HG03520 (cell line): ENCODE results near the gene GRID1.

ENCODE experiments used
- ATAC-seq: cut with Tn5 transposase; IDR thresholded peaks from one replicate; pipeline ENCODE4 v1.9.1; 2021; ENCODE audit warnings: mild to moderate bottlenecking, moderate library complexity; ENCODE audit not compliant: unreplicated experiment

The GRID1 gene

DNA sequence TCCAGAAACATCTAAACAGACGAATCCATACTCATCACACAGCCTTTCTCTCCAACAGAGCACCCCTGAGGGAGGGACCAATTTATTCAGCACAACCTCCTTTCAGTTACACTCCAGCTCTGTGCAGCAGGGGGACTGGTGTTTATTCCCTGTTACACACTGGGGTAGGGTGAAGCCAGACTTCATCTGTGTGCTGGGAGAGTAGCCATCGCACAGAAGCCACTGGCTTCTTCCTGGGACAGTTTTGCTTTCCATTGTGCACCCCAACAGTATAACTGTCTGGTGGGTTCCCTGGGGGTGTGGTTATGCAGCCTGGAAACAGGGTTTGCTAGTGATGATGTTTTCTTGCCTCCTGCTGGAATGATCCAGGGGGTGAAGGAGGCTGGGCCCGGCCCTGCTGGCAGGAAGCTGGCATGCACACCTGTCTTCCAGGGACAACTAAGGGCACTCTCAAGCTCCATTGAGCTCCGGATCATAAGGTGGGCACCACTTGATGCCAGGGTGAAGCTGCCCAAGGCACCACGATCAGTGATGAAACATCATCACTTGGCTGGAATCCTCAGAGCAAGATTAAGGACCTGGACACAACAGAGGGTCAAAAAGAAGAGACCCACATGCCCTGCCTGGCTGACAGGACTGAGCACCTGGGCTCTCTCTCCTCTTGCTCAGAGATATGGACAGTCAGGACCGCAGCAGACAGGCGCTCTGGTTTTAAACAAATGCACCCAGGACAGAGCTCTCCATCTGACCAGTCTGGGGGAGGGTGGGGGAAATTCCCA lies 293.2 kb downstream of the GRID1 start:
- no peak for ATAC-seq

DNA sequence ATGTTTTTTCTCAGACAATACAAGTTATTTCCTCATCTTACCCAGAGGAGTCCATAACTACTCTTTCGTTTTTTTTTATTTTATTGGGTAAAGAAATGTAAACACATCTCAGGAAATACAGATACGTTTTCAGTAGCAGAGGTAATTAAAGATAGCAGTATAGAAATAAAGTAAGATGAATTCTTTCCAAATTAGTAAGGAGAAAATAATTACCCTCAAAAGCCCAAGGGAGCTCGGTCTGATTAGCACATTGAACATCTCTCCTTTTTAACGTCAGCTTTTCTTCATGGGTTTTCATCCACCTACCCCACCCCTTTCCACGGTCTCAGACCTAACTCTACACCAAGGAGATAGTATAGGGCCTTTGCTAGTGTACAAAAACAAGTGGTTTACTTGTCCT lies 294.2 kb downstream of the GRID1 start:
- no peak for ATAC-seq

DNA sequence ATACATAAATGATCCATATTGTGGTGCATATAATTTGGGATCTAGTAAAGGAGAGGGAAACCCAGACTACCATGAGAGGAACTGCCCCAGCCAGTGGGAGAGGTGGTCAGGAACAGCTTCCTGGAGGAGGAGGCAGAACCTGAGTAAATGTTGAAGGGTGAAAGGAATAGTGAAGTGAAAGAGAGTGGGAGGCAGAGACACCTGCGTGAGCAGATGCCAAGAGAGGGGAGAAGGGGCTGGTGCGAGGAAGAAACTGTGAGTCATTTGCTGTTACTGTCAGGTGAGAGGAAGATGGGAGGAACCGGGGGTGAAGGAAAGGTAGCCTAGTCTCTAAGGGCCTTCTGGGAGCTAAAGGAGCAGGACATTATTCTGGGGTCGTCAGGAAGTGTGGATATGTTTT lies 294.8 kb downstream of the GRID1 start:
- no peak for ATAC-seq

DNA sequence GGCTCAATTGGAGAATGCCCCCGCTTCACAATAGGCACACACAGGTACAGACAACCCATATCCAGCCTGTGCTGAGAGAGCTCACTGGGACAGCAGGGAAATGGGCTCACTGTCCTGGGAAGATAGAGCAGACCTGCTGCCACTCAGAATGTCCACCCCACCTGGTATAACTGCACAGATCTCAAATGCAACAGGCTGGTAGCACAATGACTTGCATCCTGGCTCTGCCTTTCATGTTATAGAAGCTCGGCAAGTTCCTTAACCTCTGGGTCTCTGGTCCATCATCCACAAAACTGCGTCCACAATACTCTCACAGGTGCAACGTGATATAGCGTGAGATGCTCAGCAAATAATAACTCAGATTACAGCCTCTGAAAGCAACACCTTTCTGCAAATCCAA lies 295.4 kb downstream of the GRID1 start:
- ATAC-seq, result no peak

DNA sequence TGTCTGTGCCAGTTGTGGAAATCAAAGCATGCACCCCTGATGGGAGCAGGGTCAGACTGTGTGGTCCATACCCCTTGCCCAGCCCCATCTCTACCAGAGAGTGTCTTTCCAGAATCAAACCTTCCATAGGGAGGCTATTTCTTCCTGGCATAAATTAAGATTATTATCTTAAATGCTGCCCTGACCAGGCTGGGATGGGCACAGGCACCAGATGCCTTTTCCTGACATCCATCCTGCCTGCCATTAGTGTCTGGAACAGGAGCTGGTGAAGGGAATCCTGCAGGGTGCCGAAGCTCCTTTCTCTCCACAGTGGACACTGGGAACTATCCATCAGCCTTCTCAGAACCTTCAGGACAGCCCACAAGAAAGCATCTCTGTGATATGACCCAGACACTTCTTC lies 296.3 kb downstream of the GRID1 start:
- ATAC-seq, result no peak

DNA sequence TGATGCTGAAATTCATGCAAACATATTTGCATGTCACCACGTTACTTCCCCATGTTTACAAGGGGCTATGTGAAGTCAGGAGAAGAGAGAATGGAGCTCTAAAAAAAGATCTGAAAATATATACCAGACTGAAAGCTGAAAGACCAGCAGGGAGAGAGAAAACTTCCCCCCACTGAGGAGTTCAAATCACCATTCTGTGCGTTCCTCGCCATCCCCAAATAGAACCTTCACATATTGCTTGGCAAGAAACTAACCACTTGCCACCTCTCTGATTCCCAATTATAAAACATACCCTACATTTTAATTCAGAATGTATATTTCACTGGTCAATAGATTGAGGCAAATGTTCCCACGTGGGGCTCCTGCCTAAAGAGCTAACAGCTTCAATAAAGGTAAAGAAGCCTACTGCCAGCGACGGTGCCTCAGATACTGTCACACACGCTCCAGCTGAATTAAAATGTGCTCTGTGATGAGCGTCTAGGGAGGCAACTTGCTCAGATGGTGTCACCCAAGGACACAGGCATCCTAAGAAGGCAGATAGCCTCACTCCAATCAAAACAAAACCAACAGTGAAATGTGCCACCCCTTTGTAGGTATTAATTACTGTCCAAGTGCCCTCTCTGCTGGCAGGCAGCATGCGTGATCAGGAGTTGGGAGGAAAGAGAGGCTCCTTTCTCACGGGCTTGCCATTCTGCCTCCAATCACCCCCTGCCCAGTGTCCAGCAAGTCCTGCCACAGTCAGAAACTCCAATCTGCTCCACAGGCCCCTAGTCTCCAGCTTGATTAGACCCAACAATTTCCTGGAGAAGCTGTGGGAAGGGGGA lies 298.2 kb downstream of the GRID1 start:
- no peak for ATAC-seq

DNA sequence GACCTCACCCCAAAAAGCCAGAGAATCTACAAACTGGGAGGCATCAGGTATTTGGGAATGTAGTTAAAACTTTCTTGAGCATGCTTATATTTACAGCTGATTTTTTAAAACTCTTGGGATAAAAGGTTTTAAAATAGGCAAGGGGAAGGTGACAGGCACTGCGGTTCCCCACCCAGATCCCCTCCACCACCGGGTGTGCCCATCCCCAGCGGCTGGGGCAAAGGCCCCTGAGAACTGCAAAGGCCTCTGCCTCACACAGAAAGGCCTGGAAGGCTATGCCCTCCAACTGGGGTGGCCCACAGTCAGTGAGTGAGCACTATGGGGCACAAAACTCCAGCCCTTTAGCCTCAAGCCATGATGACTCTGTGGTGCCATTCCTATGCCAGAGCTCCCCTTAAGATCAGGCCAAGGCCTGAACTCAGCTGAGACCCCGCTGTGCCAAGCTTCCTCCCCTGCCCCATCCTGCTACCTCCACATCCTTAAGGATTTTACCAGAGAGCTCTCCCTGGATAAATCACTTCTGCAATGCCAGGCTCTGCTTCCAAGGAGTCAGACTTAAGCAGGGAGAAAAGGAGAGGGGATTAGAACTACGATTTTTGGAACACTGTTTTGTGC lies 299.1 kb downstream of the GRID1 start:
- ATAC-seq, result no peak

DNA sequence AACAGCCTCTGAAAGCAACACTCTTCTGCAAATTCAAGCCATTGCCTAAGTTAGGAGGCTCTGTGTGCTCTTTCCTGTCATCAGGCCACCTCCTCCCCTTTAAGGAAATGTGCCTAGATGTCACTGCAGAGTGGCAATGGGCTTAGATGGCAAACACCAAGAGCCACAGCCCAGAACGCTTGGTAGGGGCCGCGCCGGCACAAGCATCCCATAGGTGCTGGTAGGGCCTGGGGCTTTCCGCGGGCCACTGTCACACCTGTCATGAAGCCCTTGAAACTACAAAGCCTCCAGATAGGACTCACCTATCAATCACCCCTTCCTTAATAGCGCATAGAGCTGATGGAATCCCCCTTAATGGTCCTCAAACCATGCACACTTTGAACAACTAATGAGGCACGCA lies 299.9 kb downstream of the GRID1 start:
- ATAC-seq, result no peak

DNA sequence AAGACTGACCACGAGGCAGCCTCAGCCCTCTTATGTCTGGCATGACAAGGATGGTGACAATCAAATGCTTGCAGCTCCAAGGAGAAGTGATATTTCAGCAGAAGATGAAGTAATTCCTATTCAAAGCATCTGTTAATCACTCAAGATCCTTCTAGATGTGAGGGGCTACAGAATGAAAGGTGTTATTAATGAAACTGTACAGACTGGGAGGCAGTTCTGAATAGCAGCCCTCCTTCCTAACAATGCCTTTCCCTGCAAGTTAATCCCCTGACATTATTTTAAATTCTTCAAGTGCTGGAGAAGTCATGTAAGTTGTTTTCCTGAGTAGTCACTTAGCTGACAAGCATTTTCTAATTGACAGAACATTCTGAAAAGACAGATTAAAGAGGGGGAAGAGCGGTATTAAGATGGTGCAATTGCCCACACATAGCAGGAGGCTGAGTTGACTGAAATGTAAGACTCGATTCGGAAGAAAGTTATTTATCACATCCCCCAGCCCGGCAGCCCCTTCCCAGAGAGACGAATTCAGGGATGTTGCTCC lies 300.8 kb downstream of the GRID1 start:
- no peak for ATAC-seq

DNA sequence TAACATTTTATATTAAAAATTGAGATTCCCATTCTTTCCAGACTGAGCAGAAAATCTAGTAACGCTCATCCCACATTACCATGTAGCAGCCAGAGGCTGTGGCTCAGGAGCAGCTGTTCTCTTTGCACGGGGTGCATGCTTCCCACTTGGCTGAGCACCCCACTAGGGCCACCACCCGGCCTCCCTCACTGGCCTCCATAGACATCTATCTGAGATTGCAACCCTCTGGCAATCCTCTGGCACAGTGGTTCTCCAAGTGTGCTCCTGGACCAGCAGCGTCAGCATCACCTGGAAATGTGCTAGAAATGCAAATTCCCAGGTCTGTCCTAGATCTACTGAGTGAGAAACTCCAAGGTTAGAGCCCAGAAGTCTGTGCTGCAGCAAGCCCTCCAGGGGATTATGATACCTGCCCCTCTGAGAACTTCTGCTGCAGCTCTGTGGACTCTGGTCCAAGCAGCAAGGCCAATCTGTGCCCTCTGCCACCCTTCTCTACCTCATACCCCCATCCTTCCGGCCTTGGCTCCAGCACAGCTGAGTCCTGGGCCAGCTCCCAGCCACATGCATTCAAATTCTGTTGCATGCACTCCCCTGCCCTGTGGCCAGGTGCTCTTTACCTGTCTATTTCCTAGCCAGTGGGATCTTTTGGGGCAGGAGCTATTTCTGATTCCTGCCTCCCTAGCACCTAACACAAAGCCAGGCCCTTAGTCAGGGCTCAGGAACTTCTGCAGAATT lies 301.5 kb downstream of the GRID1 start:
- ATAC-seq, result no peak

DNA sequence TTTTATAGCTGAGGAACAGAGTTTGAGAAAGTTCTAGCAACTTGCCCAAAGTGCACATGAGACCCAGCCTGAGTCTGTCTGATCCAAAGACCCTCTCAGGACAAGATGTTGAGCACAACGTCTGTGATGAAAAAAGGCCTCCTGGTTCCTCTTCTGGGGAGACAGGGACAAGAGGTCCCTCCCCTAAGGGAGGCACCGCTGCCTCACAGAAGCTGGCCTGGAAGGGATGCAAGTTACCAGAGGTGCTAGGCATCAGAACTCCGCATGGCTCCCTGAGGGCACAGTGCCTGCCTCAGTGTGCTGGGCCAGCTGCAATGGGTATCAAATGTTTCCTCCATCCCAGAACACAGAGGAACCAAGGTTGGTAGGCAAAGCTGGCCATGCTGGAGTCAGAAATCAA lies 302.4 kb downstream of the GRID1 start:
- ATAC-seq, result no peak

DNA sequence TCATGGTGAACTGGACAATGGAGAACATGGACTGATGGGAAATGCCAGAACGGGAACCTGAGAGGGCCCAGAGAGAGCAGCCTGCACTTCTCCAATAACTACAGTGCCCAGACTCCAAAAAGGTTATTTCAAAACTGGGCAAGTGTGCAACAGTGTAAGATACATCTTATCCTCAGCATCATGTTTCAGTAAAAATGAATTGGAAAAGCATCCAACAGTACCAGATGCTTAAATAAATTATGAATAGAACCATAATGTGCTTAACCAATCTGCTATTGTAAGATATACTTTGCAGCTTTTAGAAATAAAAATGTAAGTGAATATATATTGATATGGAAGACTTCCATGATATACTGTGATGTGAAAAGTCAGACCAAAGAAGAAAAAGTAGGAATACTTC lies 303.3 kb downstream of the GRID1 start:
- no peak for ATAC-seq

DNA sequence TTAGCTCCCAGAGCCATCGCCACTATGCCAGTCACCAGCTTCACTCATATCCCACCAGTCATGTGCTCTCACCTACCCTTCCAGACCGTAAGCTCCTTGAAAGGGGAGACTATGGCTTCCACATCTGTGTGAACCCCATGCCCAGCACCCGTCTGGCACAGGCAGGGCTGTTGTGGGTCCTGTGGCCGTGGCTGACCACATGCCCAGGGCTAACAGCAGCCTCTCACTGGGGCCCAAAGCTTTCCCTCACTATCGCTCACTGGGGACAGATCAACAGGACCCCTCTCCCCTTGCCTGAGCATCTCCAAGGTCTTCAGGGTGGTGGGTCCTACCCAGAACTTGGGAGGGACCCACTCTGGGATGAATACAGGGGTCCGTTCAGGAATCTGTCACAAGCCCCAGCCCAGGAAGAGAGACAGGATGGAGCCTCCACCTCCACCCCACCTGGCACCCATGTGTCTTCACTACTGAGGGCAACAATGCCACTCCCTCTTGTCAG lies 303.9 kb downstream of the GRID1 start:
- ATAC-seq, result no peak

DNA sequence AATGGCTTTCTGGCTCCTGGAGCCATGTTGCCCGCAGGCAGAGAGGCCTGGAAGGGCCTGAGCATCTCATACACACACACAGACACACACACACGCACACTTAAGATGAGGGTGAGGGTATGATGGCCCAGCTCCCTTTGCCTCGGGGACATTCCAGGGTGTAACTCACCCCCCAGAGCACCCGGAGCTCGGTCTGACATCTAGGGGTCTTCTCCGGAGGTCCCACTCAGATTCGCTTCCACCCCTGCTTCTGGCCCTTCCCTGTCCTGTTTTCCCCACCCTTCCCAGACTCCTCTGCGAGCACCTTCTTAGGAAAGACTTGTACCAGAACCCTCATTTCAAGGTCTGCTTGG lies 304.4 kb downstream of the GRID1 start:
- no peak for ATAC-seq

DNA sequence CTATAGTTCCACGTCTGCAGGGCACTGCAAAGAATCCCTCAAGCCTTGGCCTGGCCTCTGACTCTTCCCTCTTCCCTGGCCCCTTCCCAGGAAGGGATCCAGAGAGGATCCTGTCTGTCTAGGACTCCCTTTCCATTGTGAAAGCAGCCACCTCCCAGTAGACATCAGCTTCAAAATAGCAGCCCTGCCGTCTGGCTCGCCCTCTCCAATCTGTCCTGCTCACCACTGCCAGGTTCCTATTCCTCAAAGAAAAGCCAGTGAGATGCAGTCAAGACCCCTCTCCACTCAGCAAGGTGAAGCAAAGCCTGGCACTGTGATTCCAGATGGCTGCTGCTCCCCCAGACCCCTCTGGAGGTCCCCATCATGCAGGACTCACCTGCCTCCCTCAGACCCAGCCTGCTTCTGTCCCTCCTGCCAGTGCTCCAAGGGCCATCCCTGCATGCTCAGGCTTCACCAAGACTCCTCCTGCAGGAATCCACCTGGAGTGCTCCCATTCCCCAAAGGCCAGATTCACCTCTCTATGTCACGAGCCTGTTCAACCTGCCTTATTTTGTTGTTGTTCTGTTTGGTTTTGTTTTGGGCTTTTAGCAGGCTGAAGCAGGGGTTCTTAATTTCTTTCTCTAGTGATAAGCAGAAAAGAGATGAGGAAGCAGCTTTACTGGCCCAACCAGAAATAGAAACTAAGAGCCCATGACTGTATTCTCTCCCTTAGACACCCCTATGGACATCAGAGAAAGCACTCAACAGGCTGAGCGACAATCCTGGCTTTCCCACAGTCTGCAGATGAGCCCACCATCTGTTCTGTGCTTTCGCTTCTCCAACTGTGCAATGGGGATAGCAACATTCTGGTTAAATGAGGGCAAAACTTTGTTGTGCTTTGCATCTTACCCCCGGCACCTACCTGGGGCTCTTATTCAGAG lies 305.1 kb downstream of the GRID1 start:
- no peak for ATAC-seq

DNA sequence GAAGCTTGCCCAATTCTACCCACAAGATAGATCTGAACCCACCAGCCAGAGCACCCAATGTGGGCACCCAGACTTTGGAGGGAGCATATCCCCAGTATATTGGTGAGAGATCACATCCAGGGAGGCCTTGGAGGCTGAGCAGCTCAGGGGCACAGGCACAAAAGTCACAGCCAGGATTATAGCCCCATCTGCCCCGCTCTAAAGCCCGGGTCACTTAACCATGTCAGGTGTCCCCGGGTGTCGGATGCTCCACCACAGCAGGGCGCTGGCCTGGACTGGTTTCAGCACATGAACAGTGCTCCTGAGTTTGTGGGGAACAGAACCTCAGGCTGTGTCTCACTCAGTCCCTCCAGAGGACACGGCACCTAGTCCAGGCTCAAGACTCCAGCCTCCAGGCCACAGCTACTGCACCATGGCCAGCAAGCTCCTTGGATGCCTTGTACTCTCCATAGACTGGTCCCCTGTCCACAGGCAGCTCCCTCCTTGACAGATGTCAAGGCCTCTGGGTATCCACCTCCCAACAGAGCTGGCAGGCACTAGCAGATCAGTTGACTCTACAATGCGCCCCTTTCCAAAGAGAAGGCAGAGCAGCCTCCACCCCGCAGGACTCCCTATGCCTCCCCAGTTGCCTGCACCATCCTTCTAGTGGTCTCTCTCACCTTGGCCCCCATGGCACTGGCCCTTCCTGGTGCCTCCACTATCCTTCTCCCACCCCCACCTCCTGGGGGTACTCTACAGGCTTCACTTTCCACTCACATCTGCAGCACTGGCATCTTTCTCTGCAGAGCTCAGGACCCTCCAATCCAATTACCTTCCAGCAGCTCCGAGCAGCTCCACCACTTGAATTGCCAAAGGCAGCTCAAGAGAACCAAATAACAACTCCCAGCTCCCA lies 306.0 kb downstream of the GRID1 start:
- no peak for ATAC-seq

DNA sequence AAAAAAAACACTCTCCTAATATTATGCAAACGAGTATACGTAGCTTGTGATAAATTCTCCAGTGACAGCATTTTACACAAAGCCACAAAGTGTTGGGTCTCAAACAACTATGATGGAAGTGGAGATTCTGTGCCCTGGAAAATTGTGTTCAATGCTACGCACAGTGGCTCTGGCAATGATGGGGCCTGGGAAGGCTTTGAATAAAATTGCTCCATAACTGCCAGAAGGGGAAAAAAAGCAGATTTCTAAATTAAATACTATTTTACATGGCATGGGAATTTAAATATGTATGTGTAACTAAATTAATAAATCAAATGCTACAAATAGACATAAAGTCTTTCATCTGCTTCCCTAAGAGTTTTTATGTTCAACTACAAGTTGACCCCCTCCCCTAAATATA lies 306.7 kb downstream of the GRID1 start:
- ATAC-seq, result no peak

DNA sequence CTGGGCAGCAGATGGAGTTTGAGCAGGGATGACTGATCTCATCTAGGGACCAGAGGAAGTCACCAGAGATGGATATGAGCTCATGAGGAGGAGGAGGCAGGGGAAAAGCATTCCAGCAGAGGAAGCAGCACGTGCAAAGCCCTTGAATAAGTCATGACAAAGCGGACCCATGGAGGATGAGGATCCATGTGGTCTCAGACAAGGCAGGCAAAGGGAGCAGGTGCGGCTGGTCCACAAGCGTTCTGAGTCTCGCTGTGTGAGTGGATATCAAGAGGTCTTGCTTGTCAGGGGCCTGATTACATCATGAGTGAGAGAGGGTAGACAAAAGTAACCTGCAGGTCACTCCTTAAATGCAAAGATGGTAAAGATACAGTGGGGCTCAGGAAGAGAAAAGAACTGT lies 307.6 kb downstream of the GRID1 start:
- ATAC-seq, result no peak

DNA sequence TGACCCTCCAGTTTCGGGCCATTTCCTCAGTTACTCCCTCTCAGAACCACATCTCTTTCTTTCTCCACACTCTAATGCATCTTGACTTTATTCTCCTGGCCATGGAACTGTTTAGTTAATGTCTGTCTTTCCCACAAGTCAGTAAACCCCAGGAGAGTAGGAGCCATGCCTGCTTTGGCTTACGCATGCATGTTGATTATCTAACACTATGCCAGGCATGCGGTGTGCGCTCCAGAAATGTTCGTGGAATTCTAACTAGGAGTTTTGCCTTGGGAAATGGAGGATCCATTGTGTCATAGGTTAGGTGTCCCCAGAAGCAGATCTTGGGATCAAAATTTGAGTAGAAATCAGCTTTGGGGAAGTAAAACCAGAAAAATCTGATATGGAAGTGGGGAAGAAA lies 308.9 kb downstream of the GRID1 start:
- no peak for ATAC-seq
